ENCODE measurements around the gene GYG2. TPM values are rescaled to one million over a fixed set of nuclear protein-coding genes. Genes with fewer than 3 reads are reported as not detected.
"Not testable (repeated sequence)": the region's sequence is repeated elsewhere in the genome, so short reads cannot be mapped to it uniquely, and the experiment has no call there.

GYG2 gene
- total RNA-seq (2021; fragmentation: NEBNext Ultra II Directional; extraction: Animal tissue kit (Norgen Biotek cat#: 25700)), result under 1 TPM in 4 of 6 experiments, not detected in 2; 0.35 to 0.79 (median 0.51) TPM
- long read RNA-seq, result 0 reads

DNA sequence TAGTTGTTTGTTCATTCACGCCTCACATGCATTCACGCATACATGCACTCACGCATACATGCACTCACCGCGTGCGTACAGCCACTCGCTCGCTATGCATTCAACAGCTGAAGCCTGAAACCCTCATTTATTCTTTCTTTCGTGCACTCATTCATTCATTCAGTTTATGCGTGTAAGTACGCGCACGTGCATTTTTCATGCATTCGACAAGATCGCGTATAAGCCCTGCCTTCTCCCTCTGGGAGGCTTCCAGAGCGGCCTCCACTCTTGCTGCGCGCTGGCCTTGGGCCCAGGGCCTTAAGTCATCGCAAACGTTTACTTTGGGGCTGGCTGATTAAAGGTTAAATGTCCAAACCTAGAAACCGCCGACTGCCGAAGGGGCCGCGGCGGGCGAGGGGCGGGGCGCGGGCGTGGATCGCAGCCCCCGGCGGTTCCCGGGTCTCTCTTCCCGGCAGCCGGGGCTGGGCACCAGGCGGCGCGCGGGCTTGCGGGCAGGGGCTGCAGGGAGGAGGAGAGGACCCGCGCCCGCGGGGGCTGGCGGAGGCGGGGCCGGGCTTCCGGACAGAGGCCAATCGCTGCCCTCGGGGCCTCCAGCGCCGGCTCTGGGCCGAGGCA is at the start of gene GYG2:
Gene GYG2, plus strand, starts transcription at position 587 of the 615 bp plus-strand sequence. CDS start 1,259 bp downstream, outside the sequence.
- Mint-ChIP-seq H3K4me3 (no peak within 1 kb of the TSS), H3K4me1 (ENCODE audit: low read depth) (no peaks in the 10 kb centered on the region), H3K27me3 (ENCODE audit: insufficient read depth) (peaks cover 3% of the 10 kb centered on the region; the same call in 1 of the 2 replicates), H3K36me3 (ENCODE audit: low read depth) (no peaks in the 10 kb centered on the region), H3K27ac (no peak within 1 kb of the TSS), H3K9me3 (no peaks in the 10 kb centered on the region)
- no peak for DNase-seq
- TF ChIP-seq, protein P1, sequence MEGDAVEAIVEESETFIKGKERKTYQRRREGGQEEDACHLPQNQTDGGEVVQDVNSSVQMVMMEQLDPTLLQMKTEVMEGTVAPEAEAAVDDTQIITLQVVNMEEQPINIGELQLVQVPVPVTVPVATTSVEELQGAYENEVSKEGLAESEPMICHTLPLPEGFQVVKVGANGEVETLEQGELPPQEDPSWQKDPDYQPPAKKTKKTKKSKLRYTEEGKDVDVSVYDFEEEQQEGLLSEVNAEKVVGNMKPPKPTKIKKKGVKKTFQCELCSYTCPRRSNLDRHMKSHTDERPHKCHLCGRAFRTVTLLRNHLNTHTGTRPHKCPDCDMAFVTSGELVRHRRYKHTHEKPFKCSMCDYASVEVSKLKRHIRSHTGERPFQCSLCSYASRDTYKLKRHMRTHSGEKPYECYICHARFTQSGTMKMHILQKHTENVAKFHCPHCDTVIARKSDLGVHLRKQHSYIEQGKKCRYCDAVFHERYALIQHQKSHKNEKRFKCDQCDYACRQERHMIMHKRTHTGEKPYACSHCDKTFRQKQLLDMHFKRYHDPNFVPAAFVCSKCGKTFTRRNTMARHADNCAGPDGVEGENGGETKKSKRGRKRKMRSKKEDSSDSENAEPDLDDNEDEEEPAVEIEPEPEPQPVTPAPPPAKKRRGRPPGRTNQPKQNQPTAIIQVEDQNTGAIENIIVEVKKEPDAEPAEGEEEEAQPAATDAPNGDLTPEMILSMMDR (IDR thresholded peaks at IDR 0.05), result no peak

DNA sequence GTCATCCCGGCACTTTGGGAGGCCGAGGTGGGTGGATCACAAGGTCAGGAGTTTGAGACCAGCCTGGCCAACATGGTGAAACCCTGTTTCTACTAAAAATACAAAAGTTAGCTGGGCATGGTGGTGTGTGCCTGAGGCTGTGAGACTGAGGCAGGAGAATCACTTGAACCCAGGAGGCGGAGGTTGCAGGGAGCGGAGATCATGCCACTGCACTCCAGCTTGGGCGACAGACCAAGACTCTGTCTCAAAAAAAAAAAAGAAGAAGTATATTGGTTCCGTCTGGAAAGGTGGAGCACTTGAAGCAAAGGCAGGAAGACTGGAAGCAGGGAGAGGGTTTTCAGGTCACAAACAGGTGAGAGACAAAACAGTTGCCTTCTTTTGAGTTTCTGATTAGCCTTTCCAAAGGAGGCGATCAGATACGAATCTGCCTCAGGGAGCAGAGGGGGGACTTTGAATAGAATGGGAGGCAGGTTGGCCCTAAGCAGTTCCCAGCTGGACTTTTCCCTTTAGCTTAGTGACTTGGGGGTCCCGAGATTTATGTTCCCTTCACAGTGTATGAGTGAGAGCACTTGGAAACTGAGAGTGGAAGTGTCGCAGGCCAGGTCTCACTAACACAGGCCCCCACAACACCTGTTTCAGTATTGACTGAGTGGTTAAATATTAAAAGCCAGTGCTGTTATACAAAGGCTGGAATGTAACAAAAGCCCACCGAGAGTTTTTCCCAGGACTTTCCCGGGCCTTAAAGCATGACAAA is 48.1 kb upstream of the GYG2 start:
- not testable (repeated sequence) for DNase-seq; H3K27ac Mint-ChIP-seq; H3K36me3 Mint-ChIP-seq (ENCODE audit: low read depth); H3K4me3 Mint-ChIP-seq; H3K4me1 Mint-ChIP-seq (ENCODE audit: low read depth); H3K9me3 Mint-ChIP-seq
- H3K27me3 Mint-ChIP-seq (ENCODE audit: insufficient read depth), result peaks cover 12% of the 10 kb centered on the region

DNA sequence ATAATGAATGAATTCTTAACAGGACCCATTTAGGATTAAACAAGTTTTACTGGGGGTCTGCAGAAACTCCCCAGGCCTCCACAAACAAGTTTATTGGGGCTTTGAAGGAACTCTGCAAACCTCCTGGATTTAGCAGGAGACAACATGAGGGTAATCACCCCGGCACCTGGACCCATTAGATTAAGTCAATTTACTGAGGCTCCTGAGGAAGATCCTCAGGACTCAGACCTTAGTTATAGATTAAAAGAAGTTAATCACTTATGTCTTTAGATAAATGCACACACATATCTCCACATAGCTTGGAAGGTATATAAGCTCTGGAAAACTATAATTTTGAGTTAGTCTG is 47.5 kb upstream of the GYG2 start:
- Mint-ChIP-seq H3K4me1 (ENCODE audit: low read depth) (peaks cover 5% of the 10 kb centered on the region; the same call in 1 of the 2 replicates), H3K27me3 (ENCODE audit: insufficient read depth) (peaks cover 9% of the 10 kb centered on the region), H3K27ac (no peak overlapping the region), H3K4me3 (no peak overlapping the region), H3K36me3 (ENCODE audit: low read depth) (no peaks in the 10 kb centered on the region), H3K9me3 (no peaks in the 10 kb centered on the region)
- TF ChIP-seq, protein P1 (IDR thresholded peaks at IDR 0.05), result no peak
- no peak for DNase-seq

- Mint-ChIP-seq H3K4me1 (ENCODE audit: low read depth) (peaks cover 5% of the 10 kb centered on the region; the same call in 1 of the 2 replicates), H3K36me3 (ENCODE audit: low read depth) (no peaks in the 10 kb centered on the region), H3K9me3 (no peaks in the 10 kb centered on the region), H3K27ac (no peak overlapping the region), H3K27me3 (ENCODE audit: insufficient read depth) (peaks cover 9% of the 10 kb centered on the region), H3K4me3 (no peak overlapping the region)
- TF ChIP-seq, protein P1 (IDR thresholded peaks at IDR 0.05), result no peak
- DNase-seq, result no peak
These were observed 47.0 kb upstream of the GYG2 start for GRCh38 chrX:2781698-2782097.

GRCh38 chrX:2782171-2782570 is 46.6 kb upstream of the GYG2 start:
- Mint-ChIP-seq H3K36me3 (ENCODE audit: low read depth) (no peaks in the 10 kb centered on the region), H3K9me3 (no peaks in the 10 kb centered on the region), H3K4me3 (no peak overlapping the region), H3K27ac (no peak overlapping the region), H3K27me3 (ENCODE audit: insufficient read depth) (peaks cover 9% of the 10 kb centered on the region), H3K4me1 (ENCODE audit: low read depth) (peaks cover 5% of the 10 kb centered on the region; the same call in 1 of the 2 replicates)
- TF ChIP-seq, protein P1 (IDR thresholded peaks at IDR 0.05), result no peak
- no peak for DNase-seq

- H3K27ac Mint-ChIP-seq, result no peak overlapping the region
- no peaks in the 10 kb centered on the region for H3K9me3 Mint-ChIP-seq
- peaks cover 9% of the 10 kb centered on the region for H3K27me3 Mint-ChIP-seq (ENCODE audit: insufficient read depth)
- no peak overlapping the region for H3K4me3 Mint-ChIP-seq
- H3K36me3 Mint-ChIP-seq (ENCODE audit: low read depth), result no peaks in the 10 kb centered on the region
- TF ChIP-seq, protein P1 (IDR thresholded peaks at IDR 0.05), result no peak
- no peak for DNase-seq
- H3K4me1 Mint-ChIP-seq (ENCODE audit: low read depth), result peaks cover 5% of the 10 kb centered on the region; the same call in 1 of the 2 replicates
These were observed 46.0 kb upstream of the GYG2 start for GRCh38 chrX:2782778-2783177.

Measured in HFFc6 (cell line).